Inflammatory macrophage (primary cell): ENCODE data around the gene RGS7.

Experiments
- DNase-seq, 2 donors: peaks; one replicate each; pipeline ENCODE4 v3.0.0-alpha.2; 2020 to 2022
- total RNA-seq, 18 experiments: gene quantifications; one replicate each; lab custom pipeline; 2026; ENCODE audit warnings: mixed read lengths in 6 of 18, inconsistent platforms in 2 of 18; lab: John Stamatoyannopoulos, UW

RGS7 gene
- total RNA-seq = 0 to 0.40 (median 0.05) reads per million in 18 experiments

DNA sequence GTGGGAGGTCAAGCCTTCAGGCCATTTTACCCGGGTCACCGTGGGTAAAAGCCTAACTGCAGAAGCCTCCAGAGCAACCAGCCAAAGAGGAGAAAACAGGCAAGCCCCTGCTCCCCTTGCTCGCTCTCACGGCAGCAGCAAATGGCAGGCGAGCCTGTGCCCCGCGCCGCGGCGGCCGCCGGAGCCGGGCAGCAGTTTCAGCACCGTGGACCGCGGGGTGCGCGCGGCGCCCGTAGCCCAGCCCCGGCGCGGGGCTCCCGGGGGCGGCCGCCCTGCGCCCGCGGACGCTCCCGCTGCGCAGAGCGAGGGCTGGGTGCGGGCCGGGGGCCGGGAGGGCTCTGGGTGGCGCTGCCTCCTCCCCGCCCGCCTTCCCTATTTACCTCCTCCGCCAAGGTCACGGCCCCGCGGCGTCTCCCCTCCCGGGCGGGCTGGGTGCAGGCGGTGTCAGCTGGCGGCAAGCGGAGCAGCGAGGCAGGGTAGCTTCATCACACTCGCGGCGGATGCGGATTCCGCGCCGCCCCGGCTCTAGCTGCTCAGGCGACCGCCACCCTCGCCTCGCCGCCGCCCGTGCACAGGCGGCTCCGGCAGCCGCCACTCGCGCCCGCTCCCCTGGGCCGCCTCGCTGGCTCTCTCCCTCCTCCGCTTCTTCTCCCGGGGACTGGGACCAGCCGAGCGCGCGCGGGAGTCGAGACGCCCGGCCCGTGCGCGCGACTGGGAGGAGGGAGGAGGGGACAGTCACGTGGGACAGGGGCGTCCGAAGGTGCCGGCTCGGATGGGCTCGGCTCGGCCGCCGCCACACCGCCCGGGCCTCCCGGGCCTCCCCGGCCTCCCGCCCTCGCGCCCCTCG is at the start of gene RGS7:
RGS7 (minus strand) TSS at position 687 of the 847 bp plus-strand sequence.
- DNase-seq = no peak

DNA sequence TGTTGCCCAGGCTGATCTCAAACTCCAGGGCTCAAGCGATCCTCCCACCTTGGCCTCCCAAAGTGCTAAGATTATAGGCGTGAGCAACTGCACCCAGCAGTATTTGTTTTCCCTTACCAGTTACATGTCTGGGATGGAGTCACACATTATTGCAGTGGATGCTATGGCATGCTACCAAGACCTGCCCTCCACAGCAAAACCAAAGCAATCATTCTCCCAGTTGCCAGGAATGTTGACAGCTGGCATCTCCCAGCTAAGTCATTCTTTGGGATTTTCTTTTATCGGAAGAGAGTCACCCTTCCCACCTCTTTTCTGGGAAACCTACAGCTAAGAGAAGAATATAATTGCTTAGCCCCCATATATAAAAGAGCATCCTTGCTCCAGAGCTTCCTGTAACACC is 49.4 kb upstream of the RGS7 start:
- no peak for DNase-seq

DNA sequence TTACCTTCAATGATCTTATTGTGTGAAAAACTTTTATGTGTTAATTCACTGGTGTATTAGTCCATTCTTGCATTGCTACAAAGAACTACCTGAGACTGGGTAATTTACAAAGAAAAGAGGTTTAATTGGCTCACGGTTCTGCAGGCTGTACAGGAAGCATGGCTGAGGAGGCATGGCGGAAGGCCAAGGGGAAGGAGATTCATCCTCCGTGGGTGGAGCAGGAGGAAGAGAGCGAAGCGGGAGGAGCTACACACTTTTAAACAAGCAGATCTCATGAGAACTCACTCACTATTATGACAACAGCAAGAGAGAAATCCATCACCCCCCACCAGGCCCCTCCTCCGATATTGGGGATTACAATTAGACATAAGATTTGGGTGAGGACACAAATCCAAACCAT is 44.2 kb upstream of the RGS7 start:
- DNase-seq = no peak

GRCh38 chr1:241396747-241397681 is 40.0 kb upstream of the RGS7 start:
- no peak for DNase-seq

DNA sequence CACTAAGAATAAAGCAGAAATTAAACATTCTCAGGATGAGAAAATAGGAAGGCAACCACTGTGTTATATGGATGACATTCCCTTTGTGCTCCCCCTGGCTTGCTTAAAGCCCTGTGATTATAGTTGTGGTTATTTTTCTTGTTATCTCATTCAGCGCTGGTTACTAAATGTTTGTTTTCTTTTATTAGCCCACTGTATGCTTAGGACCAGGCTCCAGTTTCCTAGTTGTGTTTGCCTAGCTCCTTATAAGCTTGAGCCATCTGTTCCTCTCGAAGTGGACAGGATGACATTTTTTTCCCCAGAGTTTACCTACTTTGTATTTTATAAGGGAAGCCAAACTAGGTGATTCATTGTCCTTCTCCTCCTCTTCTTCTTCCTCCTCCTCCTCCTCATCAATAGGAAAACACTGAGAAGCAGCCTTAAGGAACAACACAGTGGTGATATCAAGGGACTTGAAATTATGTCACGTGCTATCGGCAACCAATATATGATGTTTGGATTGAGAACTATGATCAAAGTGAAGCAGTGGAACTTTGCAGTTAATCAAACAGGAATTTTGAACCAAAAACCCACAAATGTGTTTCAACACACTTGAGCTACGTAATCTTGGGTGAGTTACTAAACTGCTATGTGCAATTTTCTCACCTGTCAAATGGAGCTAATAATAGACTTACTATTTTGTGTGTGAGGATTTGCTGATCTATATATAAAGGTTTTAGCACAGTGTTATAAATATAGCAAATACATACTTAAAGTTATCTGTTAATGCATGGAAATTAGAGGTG is 35.1 kb upstream of the RGS7 start:
- no peak for DNase-seq

GRCh38 chr1:241390526-241390925 is 33.5 kb upstream of the RGS7 start:
- DNase-seq = no peak

- DNase-seq = no peak
These were observed 32.4 kb upstream of the RGS7 start for GRCh38 chr1:241389400-241389799.

DNA sequence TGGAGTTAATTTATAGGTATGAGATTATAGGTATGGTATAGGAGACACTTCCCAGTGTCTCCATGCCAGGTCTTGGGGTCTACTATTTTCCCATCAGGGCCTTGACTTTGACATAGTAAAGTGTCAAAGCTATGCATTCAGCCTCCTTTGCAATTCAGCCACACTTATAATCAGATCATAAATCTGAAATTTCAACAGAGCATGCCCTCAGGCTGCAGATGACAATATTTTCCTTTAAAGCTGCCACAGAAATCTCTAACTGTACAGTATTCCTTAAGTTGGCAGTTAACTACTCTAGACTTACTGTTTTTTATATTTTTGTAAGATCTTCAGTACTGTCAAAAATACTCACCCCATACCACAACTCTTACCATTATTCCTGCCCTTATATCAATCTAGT is 30.2 kb upstream of the RGS7 start:
- DNase-seq = no peak

DNA sequence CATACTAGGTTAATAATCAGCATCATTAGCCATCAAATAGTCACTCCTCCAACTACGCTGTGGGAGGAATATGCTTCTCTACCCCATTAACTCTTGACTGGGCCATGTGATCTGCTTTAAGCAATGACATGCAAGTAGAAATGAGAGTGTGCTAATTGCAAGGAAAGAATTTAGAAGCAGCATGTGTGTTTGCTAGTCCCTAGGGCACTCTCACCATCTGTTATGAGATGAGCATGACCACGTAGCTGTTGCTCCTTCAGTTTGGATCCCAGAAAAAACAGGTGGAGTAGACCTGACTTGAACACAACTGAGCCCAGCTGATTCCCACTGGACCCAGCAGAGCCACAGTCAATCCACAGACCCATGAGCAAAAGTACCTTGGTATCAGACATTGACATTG is 19.7 kb upstream of the RGS7 start:
- DNase-seq = no peak

GRCh38 chr1:241375886-241376285 is 18.9 kb upstream of the RGS7 start:
- no peak for DNase-seq

GRCh38 chr1:241366196-241366595 is 9.2 kb upstream of the RGS7 start:
- no peak for DNase-seq

DNA sequence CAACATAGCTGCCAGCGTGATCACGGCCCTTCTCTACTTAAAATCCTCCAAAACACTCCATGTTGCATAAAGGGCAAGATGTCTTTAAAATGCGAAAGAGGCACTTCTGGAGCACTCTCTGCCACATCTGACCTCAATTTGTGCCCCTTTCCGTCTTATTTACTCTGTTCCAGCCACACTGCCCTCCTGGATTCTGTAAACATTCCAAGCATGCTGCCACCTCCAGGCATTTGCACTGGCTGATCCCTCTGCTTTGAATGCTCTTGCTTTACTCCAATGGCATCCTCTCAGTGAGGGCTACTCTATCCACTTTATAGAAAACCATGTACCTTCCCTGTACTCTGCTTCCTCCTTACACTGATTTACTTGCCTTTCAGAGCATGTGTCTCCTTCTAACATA is 5.3 kb upstream of the RGS7 start:
- DNase-seq = no peak

GRCh38 chr1:241357366-241358340 is 648 bp upstream of the RGS7 start:
- no peak for DNase-seq

DNA sequence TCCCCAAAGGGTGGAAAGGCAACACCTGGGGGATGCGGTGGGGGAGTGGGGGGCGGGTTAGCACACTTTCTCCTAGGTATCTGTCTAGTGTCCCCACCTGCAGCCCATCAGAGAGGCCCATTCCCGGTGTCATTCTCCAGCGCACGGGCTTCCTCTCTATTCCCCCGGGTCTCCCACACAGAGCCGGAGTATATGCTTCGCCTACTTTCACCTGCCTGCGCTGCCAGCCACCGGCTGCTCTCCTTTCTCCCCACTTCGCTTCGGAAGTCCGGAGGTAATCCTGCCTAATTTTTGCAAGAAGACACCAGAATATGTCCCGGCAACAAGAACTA is 852 bp downstream of the RGS7 start:
- no peak for DNase-seq

GRCh38 chr1:241355311-241356010 is 1.5 kb downstream of the RGS7 start:
- DNase-seq = no peak

DNA sequence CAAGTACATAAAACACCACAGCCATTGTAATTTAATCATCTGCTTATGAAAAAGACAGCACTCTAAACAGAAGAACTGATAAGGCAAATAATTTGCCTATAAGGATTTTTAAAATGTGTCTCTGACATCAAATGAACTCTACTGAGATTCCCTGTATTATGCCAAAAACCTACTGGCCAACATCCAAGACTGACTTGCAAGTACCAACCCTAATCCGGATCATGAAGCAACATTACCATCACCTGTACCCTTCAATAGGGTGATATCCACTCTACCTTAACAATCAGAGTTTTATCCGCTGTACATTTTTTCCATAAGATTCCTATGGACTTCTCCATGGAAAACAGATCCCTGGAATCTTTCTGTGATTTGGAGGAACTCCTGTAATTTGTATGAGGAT is 4.6 kb downstream of the RGS7 start:
- no peak for DNase-seq

GRCh38 chr1:241351841-241352240 is 5.2 kb downstream of the RGS7 start:
- no peak for DNase-seq

DNA sequence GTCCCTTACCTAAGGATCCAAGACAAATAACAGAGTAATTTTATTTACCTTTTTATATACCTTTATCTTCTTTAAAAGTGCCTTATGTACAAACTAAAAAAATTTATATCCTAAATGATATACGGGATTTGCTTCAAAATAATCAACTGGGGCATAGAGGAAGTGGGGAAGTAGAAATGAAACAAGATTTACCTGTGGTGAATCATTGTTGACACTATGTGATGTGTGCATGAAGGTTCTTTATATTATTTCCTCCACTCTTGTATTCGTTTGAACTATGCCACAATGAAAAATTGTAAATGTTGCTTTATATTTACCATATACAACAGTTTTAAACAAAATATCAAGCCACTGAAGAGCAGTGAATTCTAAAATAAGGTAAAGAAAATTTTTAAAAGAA is 13.0 kb downstream of the RGS7 start:
- no peak for DNase-seq

DNA sequence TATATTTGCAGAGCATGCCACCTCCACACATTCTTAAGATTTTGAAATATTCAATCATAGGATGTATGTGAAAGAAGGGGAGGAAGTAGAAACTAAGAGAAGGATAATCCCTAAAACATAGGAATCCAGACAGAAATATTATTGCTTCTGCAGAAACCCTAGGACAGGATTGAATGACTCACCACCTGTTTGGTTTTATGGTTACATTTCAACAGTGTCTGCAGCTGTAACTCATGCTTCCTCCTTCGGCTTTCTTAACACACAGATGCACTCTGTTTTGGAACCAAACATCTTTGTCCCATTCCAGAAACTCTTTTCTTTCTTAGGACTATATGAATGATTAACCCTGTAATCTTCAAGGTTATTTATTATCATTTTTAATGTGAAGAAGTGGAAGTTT is 20.7 kb downstream of the RGS7 start:
- DNase-seq = no peak

DNA sequence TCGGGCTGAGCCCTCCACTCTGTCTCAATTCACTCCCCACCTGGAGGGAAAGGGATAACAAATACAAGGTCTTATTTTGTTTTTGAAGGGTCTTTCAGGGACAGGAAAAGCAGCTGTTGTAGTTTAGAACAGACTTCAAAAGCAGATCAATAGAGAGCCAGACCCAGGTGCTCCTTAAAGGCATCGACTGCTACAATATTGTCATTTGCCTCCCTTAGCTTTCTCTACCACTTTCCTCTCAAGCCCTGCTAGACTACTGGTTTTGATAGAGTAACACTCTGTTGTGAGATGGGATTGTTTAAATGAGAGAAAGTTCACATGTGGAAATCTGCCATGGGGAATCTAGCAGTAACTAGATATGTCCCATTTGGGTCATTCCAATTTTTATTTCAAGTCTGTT is 24.0 kb downstream of the RGS7 start:
- DNase-seq = no peak

DNA sequence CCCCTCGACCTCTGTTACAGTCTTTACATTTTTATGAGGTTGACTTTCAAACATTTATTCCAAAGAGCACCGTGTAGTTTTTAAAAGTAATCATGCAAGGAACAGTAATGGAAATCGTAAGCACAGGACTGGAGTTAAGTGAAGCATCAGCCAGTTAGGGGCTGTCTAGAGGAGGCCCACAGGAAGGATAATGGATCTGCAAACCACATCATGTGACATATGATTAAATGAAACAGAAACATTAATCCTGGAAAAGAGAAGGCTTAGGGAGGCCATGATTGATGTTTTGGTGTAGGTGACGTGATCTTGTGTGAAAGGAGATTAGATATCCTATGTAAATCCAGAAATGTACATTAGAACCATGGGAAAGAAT is 25.0 kb downstream of the RGS7 start:
- DNase-seq = no peak
